ENCODE measurements around the gene CBR1. TPM values are rescaled to one million over a fixed set of nuclear protein-coding genes. Genes with fewer than 3 reads are reported as not detected.

CBR1 gene
- total and polyA plus RNA-seq, 3 donors from 2014 or later, result 44.1 to 137 (median 78.9) TPM

DNA sequence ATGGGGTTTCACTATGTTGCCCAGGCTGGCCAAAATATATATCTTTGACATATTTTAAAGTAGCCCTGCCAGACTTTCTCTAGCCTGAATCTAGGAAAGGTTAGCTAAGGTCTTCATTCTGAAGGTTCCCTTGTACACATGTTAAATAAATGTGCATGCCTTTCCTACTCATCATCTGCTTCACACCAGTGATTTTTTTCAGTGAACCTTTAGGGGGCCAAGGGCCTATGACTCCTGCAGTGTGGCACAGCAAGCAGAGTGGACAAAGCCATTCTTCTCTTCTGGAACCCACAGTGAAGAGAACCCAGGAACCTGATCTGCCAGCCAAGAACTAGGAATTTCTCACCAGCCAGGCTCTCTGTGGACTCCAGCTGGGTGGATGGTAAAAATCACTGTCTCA is 22.9 kb downstream of the CBR1 start:
- Histone ChIP-seq H3K27me3 (no peaks in the 10 kb centered on the region), H3K27ac (no peak overlapping the region), H3K36me3 (ENCODE audit: low read depth, missing control alignments) (no peaks in the 10 kb centered on the region), H3K4me1 (no peaks in the 10 kb centered on the region), H3K4me3 (no peak overlapping the region), H3K9me3 (no peaks in the 10 kb centered on the region)
- no peak for DNase-seq
- intact Hi-C loops (cut with DNase I; ENCODE audit: low total_unique reads), result no loop called here
- TF ChIP-seq POLR2A (IDR thresholded peaks at IDR 0.05), result no peak
- TF ChIP-seq, protein P1, sequence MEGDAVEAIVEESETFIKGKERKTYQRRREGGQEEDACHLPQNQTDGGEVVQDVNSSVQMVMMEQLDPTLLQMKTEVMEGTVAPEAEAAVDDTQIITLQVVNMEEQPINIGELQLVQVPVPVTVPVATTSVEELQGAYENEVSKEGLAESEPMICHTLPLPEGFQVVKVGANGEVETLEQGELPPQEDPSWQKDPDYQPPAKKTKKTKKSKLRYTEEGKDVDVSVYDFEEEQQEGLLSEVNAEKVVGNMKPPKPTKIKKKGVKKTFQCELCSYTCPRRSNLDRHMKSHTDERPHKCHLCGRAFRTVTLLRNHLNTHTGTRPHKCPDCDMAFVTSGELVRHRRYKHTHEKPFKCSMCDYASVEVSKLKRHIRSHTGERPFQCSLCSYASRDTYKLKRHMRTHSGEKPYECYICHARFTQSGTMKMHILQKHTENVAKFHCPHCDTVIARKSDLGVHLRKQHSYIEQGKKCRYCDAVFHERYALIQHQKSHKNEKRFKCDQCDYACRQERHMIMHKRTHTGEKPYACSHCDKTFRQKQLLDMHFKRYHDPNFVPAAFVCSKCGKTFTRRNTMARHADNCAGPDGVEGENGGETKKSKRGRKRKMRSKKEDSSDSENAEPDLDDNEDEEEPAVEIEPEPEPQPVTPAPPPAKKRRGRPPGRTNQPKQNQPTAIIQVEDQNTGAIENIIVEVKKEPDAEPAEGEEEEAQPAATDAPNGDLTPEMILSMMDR (IDR thresholded peaks at IDR 0.05), result no peak

DNA sequence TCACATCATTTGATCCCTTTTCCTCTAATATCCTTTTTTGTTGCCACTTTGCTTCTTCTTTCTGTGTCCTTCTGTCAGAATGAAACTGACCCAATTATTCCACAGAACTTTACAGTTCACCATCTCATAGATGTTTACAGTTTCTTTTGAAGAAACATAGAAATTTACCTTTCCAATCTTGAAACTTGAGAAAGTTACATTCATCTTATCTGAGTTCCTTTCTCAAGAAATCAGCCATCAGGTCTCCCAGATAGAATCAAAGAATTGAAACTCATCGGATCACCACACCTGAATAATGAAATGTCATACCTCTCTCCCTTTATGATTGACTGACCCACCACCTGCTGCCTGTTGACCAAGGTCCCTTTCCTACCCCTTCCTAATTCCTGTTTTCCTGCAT is 23.7 kb downstream of the CBR1 start:
- no peaks in the 10 kb centered on the region for H3K36me3 ChIP-seq (ENCODE audit: low read depth, missing control alignments)
- 95 to 97% methylated on average over 1 of the region's 1 CpG for WGBS, 2 donors
- H3K4me3 ChIP-seq, result no peak overlapping the region
- DNase-seq, result no peak
- H3K4me1 ChIP-seq, result no peaks in the 10 kb centered on the region
- no peak overlapping the region for H3K27ac ChIP-seq
- H3K9me3 ChIP-seq, result no peaks in the 10 kb centered on the region
- TF ChIP-seq, protein P1 (IDR thresholded peaks at IDR 0.05), result no peak
- no peak for TF ChIP-seq POLR2A (IDR thresholded peaks at IDR 0.05)
- intact Hi-C loops (cut with DNase I; ENCODE audit: low total_unique reads), result no loop called here
- H3K27me3 ChIP-seq, result no peaks in the 10 kb centered on the region

DNA sequence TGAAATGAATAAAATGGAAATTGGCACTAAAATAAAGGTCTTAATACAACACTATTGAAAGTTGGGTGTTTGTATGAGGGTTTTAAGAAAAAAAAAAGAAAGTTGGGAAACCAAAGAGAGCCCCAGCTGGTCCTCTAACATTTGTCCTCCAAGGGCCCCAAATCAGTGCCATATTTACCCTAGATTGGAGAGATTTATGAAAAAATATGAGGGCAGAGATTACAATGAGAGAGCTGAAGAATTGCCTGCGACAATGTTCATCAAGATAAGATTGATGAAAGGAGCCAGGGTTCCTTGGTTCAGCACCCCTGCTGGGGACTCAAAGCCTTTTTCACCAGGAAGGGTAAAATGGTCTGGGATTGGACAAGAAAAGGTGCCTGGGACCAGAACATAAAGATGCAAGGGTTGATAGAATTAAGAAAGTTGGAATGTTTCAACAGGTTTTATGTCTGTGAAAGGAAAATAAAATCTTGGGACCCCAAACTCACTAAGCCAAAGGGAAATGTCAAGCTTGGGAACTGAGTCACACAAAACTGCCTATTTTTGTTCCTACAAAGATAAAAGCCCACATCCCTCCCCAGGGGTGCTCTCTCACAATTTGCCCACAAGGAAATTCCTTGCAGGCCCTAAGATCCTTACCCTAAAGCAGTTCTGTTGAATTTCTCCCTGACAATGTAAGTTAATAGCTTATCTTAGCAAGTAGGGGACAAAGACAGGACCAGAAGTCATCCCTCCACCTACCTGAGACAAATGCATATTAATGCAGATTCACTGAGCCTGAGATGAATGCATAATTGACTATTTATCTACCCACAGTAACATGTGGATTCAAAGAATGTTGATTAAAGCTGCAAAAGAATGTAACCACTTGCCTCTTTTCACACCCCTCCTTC is 26.8 kb downstream of the CBR1 start:
- intact Hi-C loops (cut with DNase I; ENCODE audit: low total_unique reads), result no loop called here
- no peaks in the 10 kb centered on the region for H3K27me3 ChIP-seq
- H3K36me3 ChIP-seq (ENCODE audit: low read depth, missing control alignments), result no peaks in the 10 kb centered on the region
- H3K4me3 ChIP-seq, result no peak overlapping the region
- WGBS, 2 donors, result 62 to 89% methylated on average over 1 of the region's 1 CpG
- no peak for TF ChIP-seq POLR2A (IDR thresholded peaks at IDR 0.05)
- TF ChIP-seq, protein P1 (IDR thresholded peaks at IDR 0.05), result no peak
- H3K4me1 ChIP-seq, result no peaks in the 10 kb centered on the region
- no peak for DNase-seq
- no peak overlapping the region for H3K27ac ChIP-seq
- no peaks in the 10 kb centered on the region for H3K9me3 ChIP-seq

DNA sequence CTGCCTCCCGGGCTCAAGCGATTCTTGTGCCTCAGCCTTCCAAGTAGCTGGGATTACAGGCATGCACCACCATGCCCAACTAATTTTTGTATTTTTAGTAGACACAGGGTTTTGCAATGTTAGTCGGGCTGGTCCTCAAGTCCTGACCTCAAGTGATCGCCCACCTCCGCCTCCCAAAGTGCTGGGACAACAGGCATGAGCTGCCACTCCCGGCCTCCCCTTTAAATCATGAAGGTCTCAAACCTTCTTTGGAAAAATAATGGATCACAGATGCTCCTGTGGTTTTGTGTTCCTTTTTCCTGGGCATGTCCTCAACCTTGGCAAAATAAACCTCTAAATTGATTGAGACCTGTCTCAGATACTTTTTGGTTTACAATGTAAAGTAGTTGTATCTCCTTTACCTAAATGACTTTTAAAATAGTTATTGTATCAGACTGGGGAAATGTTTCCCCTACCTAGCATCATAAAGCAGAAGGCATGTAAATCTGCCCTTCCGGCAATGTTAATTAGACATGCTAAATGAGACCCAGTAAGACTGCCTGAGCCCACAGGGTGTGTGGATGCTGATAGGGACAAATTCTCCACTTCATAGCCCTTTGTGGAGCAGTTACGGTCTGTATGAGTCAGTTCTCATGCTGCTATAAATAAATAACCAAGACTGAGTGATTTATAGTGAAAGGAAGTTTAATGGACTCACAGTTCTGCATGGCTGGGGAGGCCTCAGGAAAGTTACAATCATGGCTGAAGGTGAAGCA is 27.8 kb downstream of the CBR1 start:
- no peaks in the 10 kb centered on the region for H3K9me3 ChIP-seq
- H3K27ac ChIP-seq, result no peak overlapping the region
- H3K4me1 ChIP-seq, result no peaks in the 10 kb centered on the region
- intact Hi-C loops (cut with DNase I; ENCODE audit: low total_unique reads), result no loop called here
- no peaks in the 10 kb centered on the region for H3K27me3 ChIP-seq
- 70 to 84% methylated on average over 8 of the region's 8 CpGs for WGBS, 2 donors
- TF ChIP-seq, protein P1 (IDR thresholded peaks at IDR 0.05), result no peak
- no peak for DNase-seq
- H3K36me3 ChIP-seq (ENCODE audit: low read depth, missing control alignments), result no peaks in the 10 kb centered on the region
- H3K4me3 ChIP-seq, result no peak overlapping the region

Measured in testis (tissue), 3 donors.